ENCODE measurements around the gene KIAA0586. TPM values are rescaled to one million over a fixed set of nuclear protein-coding genes. Genes with fewer than 3 reads are reported as not detected.
A peak's percentile ranks its signal among the peaks of the same experiment; 100 is the strongest.
"Not testable (repeated sequence)": the region's sequence is repeated elsewhere in the genome, so short reads cannot be mapped to it uniquely, and the experiment has no call there.

Gene KIAA0586
- total RNA-seq, 1 donor from 2014 or later, result 20.9 TPM

DNA sequence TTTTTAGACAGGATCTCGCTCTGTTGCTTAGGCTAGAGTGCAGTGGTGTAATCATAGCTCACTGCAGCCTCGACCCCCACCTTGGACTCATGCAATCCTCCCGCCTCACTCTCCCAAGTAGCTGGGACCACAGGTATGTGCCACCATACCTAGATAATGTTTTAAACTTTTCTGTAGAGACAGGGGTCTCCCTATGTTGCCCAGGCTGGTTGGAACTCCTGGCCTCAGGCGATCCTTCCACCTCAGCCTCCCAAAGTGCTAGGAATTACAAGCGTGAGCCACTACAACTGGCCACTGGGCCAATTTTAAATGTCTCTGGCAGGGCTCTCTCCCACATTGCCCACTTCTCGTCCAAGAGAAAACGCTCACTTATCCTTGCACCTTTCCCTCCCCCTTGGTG is 143.7 kb downstream of the KIAA0586 start:
- H3K27ac Mint-ChIP-seq, result peak overlapping the region; percentile 84
- H3K4me3 Mint-ChIP-seq, result peak overlapping the region; percentile 68
- H3K4me1 Mint-ChIP-seq, result peaks cover 28% of the 10 kb centered on the region
- no peaks in the 10 kb centered on the region for H3K36me3 Mint-ChIP-seq (ENCODE audit: low read depth)
- H3K9me3 Mint-ChIP-seq, result peaks cover 5% of the 10 kb centered on the region
- DNase-seq, result peak; percentile 40
- H3K27me3 Mint-ChIP-seq, result no peaks in the 10 kb centered on the region
- intact Hi-C loops (cut with micrococcal nuclease), result loop anchor here (10.0 kb wide), 1 partner anchor 66 kb away; no protein-coding TSS in a partner anchor

GRCh38 chr14:58571769-58572472 is 144.4 kb downstream of the KIAA0586 start:
- Mint-ChIP-seq H3K4me1 (peaks cover 28% of the 10 kb centered on the region), H3K27ac (peak overlapping the region; percentile 84), H3K9me3 (peaks cover 5% of the 10 kb centered on the region), H3K36me3 (ENCODE audit: low read depth) (no peaks in the 10 kb centered on the region), H3K4me3 (peak overlapping the region; percentile 68), H3K27me3 (no peaks in the 10 kb centered on the region)
- intact Hi-C loops (cut with micrococcal nuclease), result loop anchor here (1.0 to 10.0 kb wide), 3 partner anchors 26 to 67 kb away; partner anchors contain the start of gene DACT1
- DNase-seq, result peak; percentile 78

DNA sequence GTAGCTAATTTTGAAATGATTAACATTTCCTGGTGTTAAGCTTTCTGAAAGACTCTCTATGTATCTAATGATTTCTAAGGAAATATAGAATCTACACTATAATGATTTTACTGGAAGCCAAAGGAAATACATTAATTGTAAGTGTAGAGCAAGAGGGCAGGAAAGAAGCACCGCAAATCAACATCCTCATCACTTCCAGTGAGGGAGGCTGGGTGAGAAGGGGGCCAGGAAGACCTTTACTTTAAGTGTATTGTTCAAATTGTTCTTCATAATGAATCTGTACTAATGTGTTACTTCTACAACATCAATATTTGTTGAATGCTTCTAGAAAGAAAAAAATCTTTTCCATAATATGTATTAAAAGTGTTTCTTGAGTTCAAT is 144.9 kb downstream of the KIAA0586 start:
- Mint-ChIP-seq H3K4me3 (no peak overlapping the region), H3K27ac (peak overlapping the region; percentile 84), H3K9me3 (peaks cover 5% of the 10 kb centered on the region), H3K27me3 (no peaks in the 10 kb centered on the region), H3K36me3 (ENCODE audit: low read depth) (no peaks in the 10 kb centered on the region), H3K4me1 (peaks cover 29% of the 10 kb centered on the region)
- intact Hi-C loops (cut with micrococcal nuclease), result loop anchor here (1.0 to 10.0 kb wide), 3 partner anchors 26 to 68 kb away; partner anchors contain the start of gene DACT1
- DNase-seq, result peak; percentile 49

DNA sequence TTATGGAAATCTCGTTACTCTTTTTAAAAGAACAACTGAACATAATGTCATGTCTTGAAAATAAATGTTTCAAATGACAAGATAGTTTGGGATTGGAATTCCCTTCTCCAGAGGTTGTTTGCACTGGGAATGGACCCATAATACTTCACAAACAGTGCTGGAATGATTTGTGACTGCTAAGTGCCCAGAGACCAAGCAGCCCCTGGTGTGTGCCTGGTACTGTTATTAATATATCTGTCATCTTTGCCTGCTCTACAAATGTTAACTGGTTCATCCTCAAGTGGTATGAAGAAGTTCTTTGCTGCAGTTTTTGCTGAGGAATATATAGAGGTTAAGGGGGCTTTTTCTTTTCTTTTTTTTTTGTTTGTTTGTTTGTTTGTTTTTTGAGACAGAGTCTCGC is 145.3 kb downstream of the KIAA0586 start:
- intact Hi-C loops (cut with micrococcal nuclease), result loop anchor here (1.0 to 10.0 kb wide), 3 partner anchors 25 to 68 kb away; partner anchors contain the start of gene DACT1
- Mint-ChIP-seq H3K9me3 (peaks cover 5% of the 10 kb centered on the region), H3K27me3 (no peaks in the 10 kb centered on the region), H3K27ac (peak overlapping the region; percentile 23), H3K4me1 (peaks cover 30% of the 10 kb centered on the region), H3K36me3 (ENCODE audit: low read depth) (no peaks in the 10 kb centered on the region), H3K4me3 (no peak overlapping the region)
- peak; percentile 43 for DNase-seq

- no peaks in the 10 kb centered on the region for H3K36me3 Mint-ChIP-seq (ENCODE audit: low read depth)
- H3K4me3 Mint-ChIP-seq, result no peak overlapping the region
- H3K4me1 Mint-ChIP-seq, result peaks cover 26% of the 10 kb centered on the region
These were observed 147.1 kb downstream of the KIAA0586 start for GRCh38 chr14:58574623-58575022.

GRCh38 chr14:58575956-58576355 is 148.4 kb downstream of the KIAA0586 start:
- no peaks in the 10 kb centered on the region for H3K27me3 Mint-ChIP-seq
- no peak overlapping the region for H3K27ac Mint-ChIP-seq
- H3K9me3 Mint-ChIP-seq, result no peaks in the 10 kb centered on the region
- no peak for DNase-seq
- H3K4me3 Mint-ChIP-seq, result no peak overlapping the region
- peaks cover 24% of the 10 kb centered on the region for H3K4me1 Mint-ChIP-seq
- no peaks in the 10 kb centered on the region for H3K36me3 Mint-ChIP-seq (ENCODE audit: low read depth)
- intact Hi-C loops (cut with micrococcal nuclease), result loop anchor here (10.0 kb wide), 1 partner anchor 71 kb away; no protein-coding TSS in a partner anchor

More at GRCh38 chr14:58574623-58575022, 147.1 kb downstream of the KIAA0586 start:
- intact Hi-C loops (cut with micrococcal nuclease), result loop anchor here (10.0 kb wide), 1 partner anchor 70 kb away; no protein-coding TSS in a partner anchor
- Mint-ChIP-seq H3K9me3 (no peaks in the 10 kb centered on the region), H3K27ac (no peak overlapping the region), H3K27me3 (no peaks in the 10 kb centered on the region)
- DNase-seq, result peak; percentile 54

DNA sequence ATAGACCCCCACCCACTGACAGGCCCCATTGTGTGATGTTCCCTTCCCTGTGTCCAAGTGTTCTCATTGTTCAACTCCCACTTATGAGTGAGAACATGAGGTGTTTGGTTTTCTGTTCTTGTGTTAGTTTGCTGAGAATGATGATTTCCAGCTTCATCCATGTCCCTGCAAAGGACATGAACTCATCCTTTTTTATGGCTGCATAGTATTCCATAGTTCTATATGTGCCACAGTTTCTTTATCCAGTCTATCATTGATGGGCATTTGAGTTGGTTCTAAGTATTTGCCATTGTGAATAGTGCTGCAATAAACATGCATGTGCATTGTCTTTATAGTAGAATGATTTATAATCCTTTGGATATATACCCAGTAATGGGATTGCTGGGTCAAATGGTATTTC is 152.5 kb downstream of the KIAA0586 start:
- H3K36me3 Mint-ChIP-seq (ENCODE audit: low read depth); H3K27ac Mint-ChIP-seq; H3K4me1 Mint-ChIP-seq; H3K4me3 Mint-ChIP-seq; H3K27me3 Mint-ChIP-seq; DNase-seq; intact Hi-C loops (cut with micrococcal nuclease); H3K9me3 Mint-ChIP-seq: not testable (repeated sequence)

DNA sequence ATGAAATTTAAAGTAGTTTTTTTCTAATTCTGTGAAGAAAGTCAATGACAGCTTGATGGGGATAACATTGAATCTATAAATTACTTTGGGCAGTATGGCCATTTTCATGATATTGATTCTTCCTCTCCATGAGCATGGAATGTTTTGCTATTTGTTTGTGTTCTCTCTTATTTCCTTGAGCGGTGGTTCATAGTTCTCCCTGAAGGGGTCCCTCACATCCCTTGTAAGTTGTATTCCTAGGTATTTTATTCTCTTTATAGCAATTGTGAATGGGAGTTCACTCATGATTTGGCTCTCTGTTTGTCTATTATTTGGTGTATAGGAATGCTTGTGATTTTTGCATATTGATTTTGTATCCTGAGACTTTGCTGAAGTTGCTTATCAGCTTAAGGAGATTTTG is 153.9 kb downstream of the KIAA0586 start:
- H3K27ac Mint-ChIP-seq; H3K27me3 Mint-ChIP-seq; intact Hi-C loops (cut with micrococcal nuclease); H3K4me1 Mint-ChIP-seq; H3K9me3 Mint-ChIP-seq; H3K4me3 Mint-ChIP-seq; DNase-seq; H3K36me3 Mint-ChIP-seq (ENCODE audit: low read depth): not testable (repeated sequence)

DNA sequence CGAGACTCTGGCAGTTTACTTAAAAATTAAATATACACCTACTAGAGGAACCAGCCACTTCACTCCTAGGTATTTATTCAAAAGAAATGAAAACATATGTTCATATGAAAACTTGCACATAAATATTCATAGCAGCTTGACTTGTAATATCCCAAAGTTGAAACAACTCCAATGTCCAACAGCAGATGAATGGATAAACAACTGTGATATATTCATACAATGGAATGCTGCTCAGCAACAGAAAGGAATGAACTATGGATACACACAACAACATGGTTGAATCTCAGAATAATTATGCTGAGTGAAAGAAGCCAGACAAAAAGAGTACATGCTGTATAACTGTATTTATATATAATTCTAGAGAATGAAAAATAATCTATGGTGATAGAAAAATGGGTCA is 156.9 kb downstream of the KIAA0586 start:
- Mint-ChIP-seq H3K4me1 (no peaks in the 10 kb centered on the region), H3K27me3 (peaks cover 10% of the 10 kb centered on the region), H3K36me3 (ENCODE audit: low read depth) (peaks cover 2% of the 10 kb centered on the region), H3K27ac (no peak overlapping the region), H3K4me3 (no peak overlapping the region), H3K9me3 (no peaks in the 10 kb centered on the region)
- intact Hi-C loops (cut with micrococcal nuclease), result no loop called here
- DNase-seq, result no peak

DNA sequence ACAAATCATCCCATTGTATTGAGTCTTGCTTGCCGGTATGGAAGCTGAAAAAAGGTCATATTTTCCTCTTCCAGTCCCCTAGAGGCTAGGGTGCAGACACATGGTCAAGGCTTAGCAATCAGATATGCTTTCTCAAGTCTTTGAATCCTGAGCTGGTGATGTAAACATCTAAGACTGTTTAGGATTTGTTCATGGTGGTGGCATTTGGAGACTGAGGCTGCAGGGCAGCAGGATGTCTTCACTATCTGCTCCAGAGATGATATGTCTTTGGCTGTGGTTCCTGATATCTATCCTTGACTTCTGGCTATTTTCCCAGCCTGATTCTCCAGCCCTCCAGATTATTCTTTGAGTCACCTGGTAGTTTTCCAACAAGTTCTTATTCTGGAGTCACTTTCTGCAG is 159.8 kb downstream of the KIAA0586 start:
- no peaks in the 10 kb centered on the region for H3K9me3 Mint-ChIP-seq
- DNase-seq, result no peak
- H3K36me3 Mint-ChIP-seq (ENCODE audit: low read depth), result no peaks in the 10 kb centered on the region
- H3K4me3 Mint-ChIP-seq, result no peak overlapping the region
- no peak overlapping the region for H3K27ac Mint-ChIP-seq
- intact Hi-C loops (cut with micrococcal nuclease), result no loop called here
- H3K27me3 Mint-ChIP-seq, result peaks cover 20% of the 10 kb centered on the region
- no peaks in the 10 kb centered on the region for H3K4me1 Mint-ChIP-seq

DNA sequence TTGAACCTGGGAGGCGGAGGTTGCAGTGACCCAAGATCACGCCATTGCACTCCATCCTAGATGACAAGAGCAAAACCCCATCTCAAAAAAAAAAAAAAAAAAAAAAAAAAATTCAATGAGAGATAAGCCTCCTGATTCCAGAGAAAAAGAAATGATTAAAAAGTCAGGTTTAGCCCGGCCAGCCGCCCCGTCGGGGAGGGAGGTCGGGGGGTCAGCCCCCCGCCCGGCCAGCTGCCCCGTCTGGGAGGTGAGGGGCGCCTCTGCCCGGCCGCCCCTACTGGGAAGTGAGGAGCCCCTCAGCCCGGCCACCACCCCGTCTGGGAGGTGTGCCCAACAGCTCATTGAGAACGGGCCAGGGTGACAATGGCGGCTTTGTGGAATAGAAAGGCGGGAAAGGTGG is 160.8 kb downstream of the KIAA0586 start:
- H3K36me3 Mint-ChIP-seq (ENCODE audit: low read depth); H3K4me1 Mint-ChIP-seq; H3K9me3 Mint-ChIP-seq; intact Hi-C loops (cut with micrococcal nuclease); H3K27ac Mint-ChIP-seq; DNase-seq; H3K4me3 Mint-ChIP-seq: not testable (repeated sequence)
- H3K27me3 Mint-ChIP-seq, result peaks cover 19% of the 10 kb centered on the region

DNA sequence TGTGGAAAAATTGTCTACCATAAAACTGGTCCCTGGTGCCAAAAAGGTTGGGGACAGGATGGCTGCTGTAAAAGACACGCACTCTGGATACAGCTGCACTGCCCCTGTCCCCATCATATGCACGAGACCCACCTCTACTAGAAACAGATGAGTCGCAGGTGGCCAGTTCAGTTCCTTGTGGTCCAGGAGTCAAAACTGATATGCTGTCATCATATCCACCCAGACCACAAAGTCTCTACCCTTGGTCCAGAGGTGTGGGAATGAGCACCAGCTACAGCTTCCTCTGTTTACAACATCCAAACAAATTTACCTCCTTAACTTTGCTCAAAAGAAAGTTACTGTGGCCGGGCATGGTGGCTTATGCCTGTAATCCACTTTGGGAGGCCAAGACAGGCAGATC is 166.5 kb downstream of the KIAA0586 start:
- Mint-ChIP-seq H3K36me3 (ENCODE audit: low read depth) (no peaks in the 10 kb centered on the region), H3K27ac (no peak overlapping the region)
- intact Hi-C loops (cut with micrococcal nuclease), result no loop called here

GRCh38 chr14:58597041-58597440 is 169.5 kb downstream of the KIAA0586 start:
- DNase-seq, result no peak
- intact Hi-C loops (cut with micrococcal nuclease), result no loop called here
- Mint-ChIP-seq H3K4me3 (no peak overlapping the region), H3K4me1 (peaks cover 24% of the 10 kb centered on the region), H3K36me3 (ENCODE audit: low read depth) (no peaks in the 10 kb centered on the region), H3K9me3 (no peaks in the 10 kb centered on the region), H3K27ac (no peak overlapping the region), H3K27me3 (peaks cover 4% of the 10 kb centered on the region)

More for the DNA sequence above, 166.5 kb downstream of the KIAA0586 start:
- no peak overlapping the region for H3K4me3 Mint-ChIP-seq
- peaks cover 19% of the 10 kb centered on the region for H3K4me1 Mint-ChIP-seq
- H3K9me3 Mint-ChIP-seq, result no peaks in the 10 kb centered on the region
- H3K27me3 Mint-ChIP-seq, result peaks cover 12% of the 10 kb centered on the region
- DNase-seq, result no peak

- Mint-ChIP-seq H3K27ac (peak overlapping the region; percentile 39), H3K36me3 (ENCODE audit: low read depth) (no peaks in the 10 kb centered on the region), H3K27me3 (peaks cover 5% of the 10 kb centered on the region), H3K4me3 (peak overlapping the region; percentile 47), H3K9me3 (no peaks in the 10 kb centered on the region), H3K4me1 (peaks cover 24% of the 10 kb centered on the region)
- peak; percentile 77 for DNase-seq
- intact Hi-C loops (cut with micrococcal nuclease), result loop anchor here (1.0 kb wide), 1 partner anchor 26 kb away; no protein-coding TSS in a partner anchor
These were observed 170.7 kb downstream of the KIAA0586 start for GRCh38 chr14:58598028-58598803.
